ENCODE results near the gene OVCA2.
"Not testable (repeated sequence)": the region's sequence is repeated elsewhere in the genome, so short reads cannot be mapped to it uniquely, and the experiment has no call there.

- not testable (repeated sequence) for TF ChIP-seq CTCF (IDR thresholded peaks at IDR 0.05; ENCODE audit: borderline replicate concordance, extremely low read depth, low read length, poor library complexity, severe bottlenecking); EZH2 (IDR thresholded peaks at IDR 0.05; ENCODE audit: borderline replicate concordance, low read depth, low read length, severe bottlenecking)
These were observed 28.4 kb upstream of the OVCA2 start for GRCh38 chr17:2013220-2013993.

All from DND-41 (cell line).